Measurements from ENCODE around the gene SCG3. TPM values are rescaled to one million over a fixed set of nuclear protein-coding genes. Genes with fewer than 3 reads are reported as not detected.

The SCG3 gene
- polyA plus RNA-seq, 1 donor (not counting 4 experiments of a cell fraction or from before 2014, with no cell fraction given), result not detected

- Histone ChIP-seq H3K4me2 (ENCODE audit: control insufficient read depth, extremely low read depth, insufficient read depth, low read depth, low read length) (no peak overlapping the region), H3K9ac (ENCODE audit: control insufficient read depth, extremely low read depth, insufficient read depth, low read length) (no peak overlapping the region), H3K27ac (ENCODE audit: control insufficient read depth, insufficient read depth, low read length) (no peak overlapping the region), H3K79me2 (ENCODE audit: control insufficient read depth, insufficient read depth, low read length) (no peaks in the 10 kb centered on the region), H3K4me3 (ENCODE audit: control insufficient read depth in 2 of 3, extremely low read depth in 1 of 3, insufficient read depth in 2 of 3, low read depth in 1 of 3, low read length in 3 of 3) (no peak overlapping the region), H3K27me3 (ENCODE audit: control insufficient read depth, extremely low read depth, insufficient read depth, low read length) (peaks cover 5% of the 10 kb centered on the region), H3K4me1 (ENCODE audit: control insufficient read depth, extremely low read depth, insufficient read depth, low read length) (no peaks in the 10 kb centered on the region), H2AFZ (ENCODE audit: control insufficient read depth, low read length) (no peak overlapping the region), H4K20me1 (ENCODE audit: control insufficient read depth, extremely low read depth, insufficient read depth, low read length) (no peaks in the 10 kb centered on the region), H3K9me3 (ENCODE audit: control insufficient read depth, low read depth, low read length) (no peaks in the 10 kb centered on the region), H3K36me3 (ENCODE audit: control insufficient read depth in 2 of 2, extremely low read depth in 1 of 2, insufficient read depth in 2 of 2, low read length in 2 of 2) (no peaks in the 10 kb centered on the region), H3K9me1 (ENCODE audit: control insufficient read depth, extremely low read depth, insufficient read depth, low read length) (no peaks in the 10 kb centered on the region)
- TF ChIP-seq EZH2 (IDR thresholded peaks at IDR 0.05; ENCODE audit: low read length) (no peak), CTCF (optimal IDR thresholded peaks at IDR 0.05 in 1 of 3, IDR thresholded peaks at IDR 0.05 in 1 of 3, conservative IDR thresholded peaks at IDR 0.05 in 1 of 3; ENCODE audit: extremely low read depth in 1 of 3, insufficient read depth in 2 of 3, low read length in 3 of 3) (no peak)
- no peak for DNase-seq (ENCODE audit: low read depth, low spot score)
- dilution Hi-C loops (cut with MboI; ENCODE audit: extremely low pct_ligation_motif_present, low sequenced_read_pairs), result no loop called here
- no peak for FAIRE-seq
Observed at GRCh38 chr15:51706926-51707608, 25.8 kb downstream of the SCG3 start.

- no peak for DNase-seq (ENCODE audit: low read depth, low spot score)
- H3K9me3 ChIP-seq (ENCODE audit: control insufficient read depth, low read depth, low read length), result no peaks in the 10 kb centered on the region
- H3K4me1 ChIP-seq (ENCODE audit: control insufficient read depth, extremely low read depth, insufficient read depth, low read length), result no peaks in the 10 kb centered on the region
- no peak overlapping the region for H3K4me2 ChIP-seq (ENCODE audit: control insufficient read depth, extremely low read depth, insufficient read depth, low read depth, low read length)
- peaks cover 5% of the 10 kb centered on the region for H3K27me3 ChIP-seq (ENCODE audit: control insufficient read depth, extremely low read depth, insufficient read depth, low read length)
- no peaks in the 10 kb centered on the region for H3K36me3 ChIP-seq (ENCODE audit: control insufficient read depth in 2 of 2, extremely low read depth in 1 of 2, insufficient read depth in 2 of 2, low read length in 2 of 2)
- H4K20me1 ChIP-seq (ENCODE audit: control insufficient read depth, extremely low read depth, insufficient read depth, low read length), result no peaks in the 10 kb centered on the region
- TF ChIP-seq CTCF (optimal IDR thresholded peaks at IDR 0.05 in 1 of 3, IDR thresholded peaks at IDR 0.05 in 1 of 3, conservative IDR thresholded peaks at IDR 0.05 in 1 of 3; ENCODE audit: extremely low read depth in 1 of 3, insufficient read depth in 2 of 3, low read length in 3 of 3) (no peak), EZH2 (IDR thresholded peaks at IDR 0.05; ENCODE audit: low read length) (no peak)
- H3K4me3 ChIP-seq (ENCODE audit: control insufficient read depth in 2 of 3, extremely low read depth in 1 of 3, insufficient read depth in 2 of 3, low read depth in 1 of 3, low read length in 3 of 3), result no peak overlapping the region
- FAIRE-seq, result no peak
- H2AFZ ChIP-seq (ENCODE audit: control insufficient read depth, low read length), result no peak overlapping the region
- H3K27ac ChIP-seq (ENCODE audit: control insufficient read depth, insufficient read depth, low read length), result no peak overlapping the region
- no peaks in the 10 kb centered on the region for H3K9me1 ChIP-seq (ENCODE audit: control insufficient read depth, extremely low read depth, insufficient read depth, low read length)
- dilution Hi-C loops (cut with MboI; ENCODE audit: extremely low pct_ligation_motif_present, low sequenced_read_pairs), result no loop called here
- no peak overlapping the region for H3K9ac ChIP-seq (ENCODE audit: control insufficient read depth, extremely low read depth, insufficient read depth, low read length)
- H3K79me2 ChIP-seq (ENCODE audit: control insufficient read depth, insufficient read depth, low read length), result no peaks in the 10 kb centered on the region
Observed at GRCh38 chr15:51708013-51708412, 26.7 kb downstream of the SCG3 start.
